GM20000 (cell line): ENCODE measurements around the gene ERO1B.

Source experiments
- DNase-seq: peaks from one replicate; pipeline ENCODE4 v3.0.0; 2012; ENCODE audit warnings: low spot score
- TF ChIP-seq, protein P1 (sequence below): IDR thresholded peaks from 2 replicates; pipeline ENCODE4 v1.5.1; 2012; ENCODE audit warnings: mild to moderate bottlenecking, control low read depth; ENCODE audit errors: extremely low read depth, missing control alignments

ERO1B gene

DNA sequence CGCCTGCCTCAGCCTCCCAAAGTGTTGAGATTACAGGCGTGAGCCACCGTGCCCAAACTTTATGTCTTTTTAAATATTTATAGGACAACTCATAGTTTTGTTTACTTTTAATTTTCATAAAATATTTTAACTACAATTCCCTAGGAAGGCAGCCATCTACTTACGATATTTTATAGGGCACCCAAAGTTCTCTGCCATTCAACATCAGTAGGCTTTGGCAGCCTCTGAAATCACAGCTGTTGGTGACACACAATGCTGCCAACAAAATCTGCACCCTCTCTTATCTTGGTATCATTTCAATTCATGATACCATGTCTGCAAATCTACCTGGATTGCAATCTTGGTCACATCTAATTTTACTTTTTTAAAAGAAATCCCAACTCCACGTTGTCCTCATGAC, 27.1 kb upstream of the ERO1B start:
- DNase-seq, result no peak
- TF ChIP-seq, protein P1, sequence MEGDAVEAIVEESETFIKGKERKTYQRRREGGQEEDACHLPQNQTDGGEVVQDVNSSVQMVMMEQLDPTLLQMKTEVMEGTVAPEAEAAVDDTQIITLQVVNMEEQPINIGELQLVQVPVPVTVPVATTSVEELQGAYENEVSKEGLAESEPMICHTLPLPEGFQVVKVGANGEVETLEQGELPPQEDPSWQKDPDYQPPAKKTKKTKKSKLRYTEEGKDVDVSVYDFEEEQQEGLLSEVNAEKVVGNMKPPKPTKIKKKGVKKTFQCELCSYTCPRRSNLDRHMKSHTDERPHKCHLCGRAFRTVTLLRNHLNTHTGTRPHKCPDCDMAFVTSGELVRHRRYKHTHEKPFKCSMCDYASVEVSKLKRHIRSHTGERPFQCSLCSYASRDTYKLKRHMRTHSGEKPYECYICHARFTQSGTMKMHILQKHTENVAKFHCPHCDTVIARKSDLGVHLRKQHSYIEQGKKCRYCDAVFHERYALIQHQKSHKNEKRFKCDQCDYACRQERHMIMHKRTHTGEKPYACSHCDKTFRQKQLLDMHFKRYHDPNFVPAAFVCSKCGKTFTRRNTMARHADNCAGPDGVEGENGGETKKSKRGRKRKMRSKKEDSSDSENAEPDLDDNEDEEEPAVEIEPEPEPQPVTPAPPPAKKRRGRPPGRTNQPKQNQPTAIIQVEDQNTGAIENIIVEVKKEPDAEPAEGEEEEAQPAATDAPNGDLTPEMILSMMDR, result no peak

DNA sequence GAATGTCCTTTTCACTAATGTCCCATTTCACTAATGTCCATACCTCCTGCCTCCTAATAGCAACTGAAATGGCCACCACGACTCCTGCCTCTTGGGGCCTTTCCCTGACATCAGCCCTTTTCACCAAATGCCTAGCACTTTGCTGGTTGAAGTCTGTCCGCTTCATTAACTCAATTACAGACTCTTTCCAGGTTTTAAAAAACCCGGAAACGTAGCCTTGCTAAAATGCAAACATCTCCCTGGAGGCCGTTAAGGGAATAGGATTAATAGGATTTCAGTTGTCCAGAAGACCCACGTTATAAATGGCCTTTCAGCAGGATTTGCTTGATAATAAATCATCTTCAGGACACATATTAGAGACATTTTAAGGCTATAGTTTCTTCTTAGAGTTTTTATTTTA, 25.7 kb upstream of the ERO1B start:
- no peak for DNase-seq
- TF ChIP-seq, protein P1, result no peak

DNA sequence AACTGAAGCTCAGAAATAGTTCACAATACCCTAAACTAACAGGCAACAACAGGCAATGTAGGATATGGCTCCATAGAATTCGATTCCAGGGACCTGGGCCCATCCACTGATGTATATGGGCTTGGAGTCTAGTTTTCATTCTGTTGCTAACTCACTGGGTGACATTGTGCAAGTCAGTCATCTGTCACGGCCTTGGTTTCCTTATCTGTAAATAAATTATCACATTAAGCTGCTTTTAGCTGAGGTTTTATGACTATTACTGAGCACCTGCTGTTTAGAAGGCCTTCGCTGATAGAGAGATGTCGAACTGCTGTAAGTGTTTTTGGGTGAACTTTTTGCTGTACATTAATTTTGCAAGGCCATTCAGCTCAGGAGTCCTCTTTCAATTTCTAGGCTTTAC, 22.9 kb upstream of the ERO1B start:
- TF ChIP-seq, protein P1, result no peak
- no peak for DNase-seq

DNA sequence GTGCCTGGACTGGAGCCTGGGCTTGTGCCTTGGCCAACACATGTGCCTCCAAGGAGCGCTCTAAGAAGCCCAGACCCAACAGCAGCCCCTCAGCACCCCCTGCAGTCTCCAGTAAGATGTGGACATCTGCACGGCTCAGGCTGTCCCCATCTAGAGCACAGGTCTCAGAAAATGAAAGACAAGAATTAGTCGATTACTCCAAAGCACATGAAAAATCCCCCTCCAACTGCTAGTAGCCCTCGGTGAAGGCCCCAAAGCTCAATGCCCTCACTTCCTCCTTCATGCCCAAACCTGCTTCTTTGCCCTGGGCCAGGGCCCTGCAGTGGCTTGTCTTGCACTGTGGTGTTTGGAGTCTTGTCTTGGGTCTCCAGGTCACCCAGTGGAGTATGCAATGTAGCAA, 21.9 kb upstream of the ERO1B start:
- DNase-seq, result peak; percentile 56
- TF ChIP-seq, protein P1, result peak; percentile 34

DNA sequence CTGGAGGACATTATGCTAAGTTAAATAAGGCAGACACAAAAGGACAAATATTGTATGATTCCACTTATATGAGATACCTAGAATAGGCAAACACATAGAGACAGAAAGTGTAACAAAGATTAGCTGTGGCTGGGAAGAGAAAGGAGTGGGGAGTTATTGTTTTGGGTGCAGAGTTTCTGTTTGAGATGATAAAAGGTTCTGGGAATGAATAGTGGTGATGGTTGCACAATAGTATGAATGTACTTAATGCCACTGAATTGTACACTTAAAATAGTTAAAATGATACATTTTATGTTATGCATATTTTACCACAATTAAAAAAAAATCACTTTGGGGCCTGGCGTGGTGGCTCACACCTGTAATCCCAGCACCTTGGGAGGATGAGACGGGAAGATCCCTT, 21.2 kb upstream of the ERO1B start:
- TF ChIP-seq, protein P1, result no peak
- no peak for DNase-seq

DNA sequence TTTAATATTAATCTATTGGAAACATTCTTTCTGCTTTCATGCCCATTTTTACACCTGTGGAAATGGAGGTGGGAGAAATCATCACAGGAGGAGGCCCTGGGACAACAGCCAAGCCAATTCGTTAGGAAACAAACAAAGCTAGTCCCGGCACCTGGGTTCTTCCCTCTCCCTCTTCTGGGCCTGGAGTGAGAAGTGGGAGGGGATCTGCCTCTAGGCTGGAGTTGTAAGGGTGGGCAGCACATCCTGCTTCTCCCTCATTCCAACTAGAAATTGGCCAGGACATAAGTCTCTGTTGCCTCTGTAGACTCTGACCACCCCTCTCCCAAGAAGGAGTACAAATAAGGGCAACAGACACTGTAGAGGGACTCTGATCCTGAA, 20.2 kb upstream of the ERO1B start:
- TF ChIP-seq, protein P1, result no peak
- DNase-seq, result no peak

DNA sequence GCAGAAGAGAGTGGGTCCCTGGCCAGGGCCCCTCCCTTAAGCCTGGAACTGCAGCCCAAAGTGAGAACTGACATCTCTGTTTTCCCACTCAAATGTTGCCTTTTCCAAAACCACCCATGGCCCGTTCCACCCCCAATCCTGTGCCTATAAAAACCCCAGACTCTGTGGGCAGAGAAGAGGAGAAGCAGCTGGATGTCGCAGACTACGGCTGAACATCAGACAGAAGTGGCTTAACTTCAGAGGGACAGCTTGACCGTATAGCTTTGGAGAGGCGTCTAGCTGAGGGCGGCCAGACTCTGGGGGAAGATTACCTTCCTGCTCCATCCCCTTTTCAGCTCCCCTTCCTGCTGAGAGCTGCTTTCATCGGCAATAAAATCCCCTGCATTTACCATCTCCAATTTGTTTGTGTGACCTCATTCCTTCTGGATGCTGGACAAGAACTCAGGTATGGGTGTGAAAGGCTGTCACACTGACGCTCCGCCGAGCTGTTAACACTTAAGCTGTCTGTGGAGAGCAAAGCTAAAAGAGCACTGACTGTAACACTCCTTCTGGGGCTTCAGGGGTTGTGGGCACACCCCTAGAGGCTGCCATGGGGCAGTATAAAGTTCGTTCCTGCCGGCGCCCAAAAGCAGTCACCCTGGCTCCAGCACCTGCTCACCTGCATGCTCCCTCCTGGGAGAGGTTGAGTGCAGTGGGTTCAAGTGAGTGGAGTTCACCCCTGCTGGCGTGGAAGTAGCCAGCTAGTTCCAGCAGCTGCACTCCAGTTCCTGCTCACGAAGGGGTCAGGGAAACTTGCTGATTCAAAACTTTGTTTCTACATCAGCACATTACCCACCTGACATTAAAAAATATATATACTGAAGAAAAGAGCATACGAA, 19.6 kb upstream of the ERO1B start:
- no peak for DNase-seq
- TF ChIP-seq, protein P1, result no peak
